GM10266 (cell line): Measurements from ENCODE around the gene GSKIP.

Experiments used
- DNase-seq: peaks from one replicate; pipeline ENCODE4 v3.0.0; 2012; ENCODE audit errors: extremely low spot score
- TF ChIP-seq, protein P1 (sequence below): IDR thresholded peaks from 2 replicates; pipeline ENCODE4 v1.5.1; 2012; ENCODE audit warnings: mild to moderate bottlenecking, low read depth; ENCODE audit not compliant: control insufficient read depth, insufficient read depth; ENCODE audit errors: missing control alignments

GSKIP gene

DNA sequence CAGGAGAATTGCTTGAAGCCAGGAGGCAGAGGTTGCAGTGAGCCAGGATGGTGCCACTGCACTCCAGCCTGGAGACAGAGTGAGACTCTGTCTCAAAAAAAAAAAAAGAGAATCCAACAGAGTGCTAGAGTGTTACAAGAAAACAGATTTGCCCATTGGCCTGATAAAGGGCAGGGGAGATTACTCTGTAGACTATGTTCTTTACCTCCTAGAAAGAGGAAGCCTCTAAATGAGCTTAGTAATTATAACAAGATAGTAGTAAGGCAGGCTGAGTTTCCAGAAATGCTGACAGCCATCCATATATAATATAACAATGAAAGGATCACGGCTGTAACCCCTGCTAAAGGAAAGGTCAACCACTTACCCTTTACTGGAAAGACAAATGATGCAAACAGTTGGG lies 53.0 kb downstream of the GSKIP start:
- DNase-seq, result no peak
- TF ChIP-seq, protein P1, sequence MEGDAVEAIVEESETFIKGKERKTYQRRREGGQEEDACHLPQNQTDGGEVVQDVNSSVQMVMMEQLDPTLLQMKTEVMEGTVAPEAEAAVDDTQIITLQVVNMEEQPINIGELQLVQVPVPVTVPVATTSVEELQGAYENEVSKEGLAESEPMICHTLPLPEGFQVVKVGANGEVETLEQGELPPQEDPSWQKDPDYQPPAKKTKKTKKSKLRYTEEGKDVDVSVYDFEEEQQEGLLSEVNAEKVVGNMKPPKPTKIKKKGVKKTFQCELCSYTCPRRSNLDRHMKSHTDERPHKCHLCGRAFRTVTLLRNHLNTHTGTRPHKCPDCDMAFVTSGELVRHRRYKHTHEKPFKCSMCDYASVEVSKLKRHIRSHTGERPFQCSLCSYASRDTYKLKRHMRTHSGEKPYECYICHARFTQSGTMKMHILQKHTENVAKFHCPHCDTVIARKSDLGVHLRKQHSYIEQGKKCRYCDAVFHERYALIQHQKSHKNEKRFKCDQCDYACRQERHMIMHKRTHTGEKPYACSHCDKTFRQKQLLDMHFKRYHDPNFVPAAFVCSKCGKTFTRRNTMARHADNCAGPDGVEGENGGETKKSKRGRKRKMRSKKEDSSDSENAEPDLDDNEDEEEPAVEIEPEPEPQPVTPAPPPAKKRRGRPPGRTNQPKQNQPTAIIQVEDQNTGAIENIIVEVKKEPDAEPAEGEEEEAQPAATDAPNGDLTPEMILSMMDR, result no peak

DNA sequence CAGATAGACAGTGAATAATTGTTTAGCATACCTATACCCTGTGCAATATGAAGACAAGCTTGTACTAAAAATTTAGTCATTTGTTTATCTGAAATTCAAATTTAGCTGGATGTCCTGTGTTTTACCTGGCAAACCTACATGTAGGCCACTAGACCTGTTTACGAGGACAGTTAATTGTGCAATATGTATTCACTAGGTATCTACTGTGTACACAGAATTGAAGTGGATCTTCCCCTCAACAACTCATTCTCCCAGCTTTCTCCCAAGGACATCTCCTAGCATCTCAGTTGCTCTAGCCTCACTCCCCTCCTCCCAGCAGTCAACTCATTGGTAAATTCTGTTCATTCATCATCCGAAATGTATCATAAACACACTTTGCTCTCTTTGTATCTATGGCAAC lies 53.9 kb downstream of the GSKIP start:
- TF ChIP-seq, protein P1, result no peak

DNA sequence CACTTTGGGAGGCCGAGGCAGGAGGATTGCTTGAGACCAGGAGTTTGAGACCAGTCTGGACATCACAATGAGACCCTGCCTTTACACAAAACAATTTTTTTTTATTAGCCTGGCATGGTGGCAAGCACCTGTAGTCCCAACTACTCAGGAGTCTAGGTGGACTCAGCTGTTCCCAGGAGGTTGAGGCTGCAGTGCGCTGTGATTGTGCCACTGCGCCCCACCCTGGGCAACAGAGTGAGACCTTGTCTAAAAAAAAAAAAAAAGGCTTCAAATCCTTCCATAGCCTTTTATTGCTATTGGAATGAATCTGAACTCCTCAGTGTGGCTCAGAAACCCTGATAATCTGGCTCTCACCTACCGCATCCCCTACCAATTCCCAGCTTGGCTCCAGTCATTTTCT lies 54.7 kb downstream of the GSKIP start:
- TF ChIP-seq, protein P1, result no peak

More for the DNA sequence above, 53.9 kb downstream of the GSKIP start:
- no peak for DNase-seq

DNA sequence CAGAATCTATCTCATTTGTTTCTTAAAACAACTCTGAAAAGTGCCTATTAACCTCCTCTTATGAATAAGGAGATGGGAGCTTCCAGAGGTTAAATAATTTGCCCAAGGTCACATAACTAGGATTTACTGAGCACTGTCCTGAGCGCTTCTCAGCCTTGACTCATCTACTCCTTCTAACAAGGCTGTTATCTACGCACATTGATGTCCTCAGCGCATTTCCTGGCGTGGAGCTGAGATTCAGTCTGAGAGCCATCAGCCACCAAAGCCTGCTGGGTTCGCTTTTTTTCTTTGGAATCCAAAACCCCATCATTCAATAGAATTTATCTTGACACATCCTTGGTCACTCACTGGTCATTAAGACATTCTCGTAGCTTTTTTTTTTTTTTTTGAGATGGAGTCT lies 57.9 kb downstream of the GSKIP start:
- DNase-seq, result no peak
- TF ChIP-seq, protein P1, result no peak

More for the DNA sequence above, 54.7 kb downstream of the GSKIP start:
- DNase-seq, result no peak

DNA sequence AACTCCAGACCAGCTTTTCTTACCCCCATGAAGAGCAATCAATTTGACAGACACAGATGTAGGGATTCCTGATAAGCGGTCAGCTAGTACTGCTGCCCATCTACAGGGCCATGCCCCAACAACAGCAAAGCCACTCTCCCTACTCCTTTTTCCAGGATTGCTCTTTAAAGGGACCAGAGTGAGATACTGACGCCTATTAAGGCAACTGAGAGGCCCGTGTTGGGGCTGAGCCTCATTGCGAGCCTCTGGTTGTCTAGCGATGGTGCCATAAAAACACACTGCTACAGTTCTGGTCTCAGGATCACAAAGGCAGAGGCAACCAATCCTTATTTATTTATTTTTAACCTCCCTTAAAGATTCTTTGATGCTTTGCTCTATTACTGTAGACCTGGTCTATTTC lies 59.7 kb downstream of the GSKIP start:
- TF ChIP-seq, protein P1, result no peak
- no peak for DNase-seq

DNA sequence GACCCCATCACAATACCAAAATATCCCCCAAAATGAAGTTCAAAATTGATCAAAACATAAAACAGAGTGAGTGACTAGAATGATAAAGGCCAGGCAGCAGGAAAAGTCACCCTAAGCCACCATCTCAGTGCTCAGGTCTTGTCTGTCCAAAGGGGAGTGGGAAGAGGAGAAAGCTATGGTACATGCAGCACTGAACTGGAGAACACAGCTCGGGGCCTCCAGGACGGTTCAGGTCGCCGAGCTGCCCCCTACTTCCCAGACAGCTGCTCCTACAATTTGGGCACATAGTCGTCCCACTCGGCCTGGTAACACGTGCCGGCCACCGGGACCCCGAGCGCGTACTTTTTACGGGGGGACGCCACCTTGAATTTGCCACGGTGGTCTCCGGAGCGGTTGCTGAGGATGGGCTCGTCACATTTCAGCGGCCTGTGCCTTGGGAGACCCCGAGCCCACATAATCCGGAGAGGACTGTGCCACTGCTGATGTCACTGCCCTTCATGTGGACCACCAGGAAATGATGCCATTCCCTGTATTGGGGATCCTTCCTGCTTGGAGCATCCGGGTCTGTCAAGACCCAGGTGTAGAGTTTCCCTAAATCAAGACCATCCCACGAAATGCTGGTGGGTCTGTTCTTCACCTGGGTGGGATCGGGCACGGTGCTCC lies 60.3 kb downstream of the GSKIP start:
- TF ChIP-seq, protein P1, result no peak
- no peak for DNase-seq

DNA sequence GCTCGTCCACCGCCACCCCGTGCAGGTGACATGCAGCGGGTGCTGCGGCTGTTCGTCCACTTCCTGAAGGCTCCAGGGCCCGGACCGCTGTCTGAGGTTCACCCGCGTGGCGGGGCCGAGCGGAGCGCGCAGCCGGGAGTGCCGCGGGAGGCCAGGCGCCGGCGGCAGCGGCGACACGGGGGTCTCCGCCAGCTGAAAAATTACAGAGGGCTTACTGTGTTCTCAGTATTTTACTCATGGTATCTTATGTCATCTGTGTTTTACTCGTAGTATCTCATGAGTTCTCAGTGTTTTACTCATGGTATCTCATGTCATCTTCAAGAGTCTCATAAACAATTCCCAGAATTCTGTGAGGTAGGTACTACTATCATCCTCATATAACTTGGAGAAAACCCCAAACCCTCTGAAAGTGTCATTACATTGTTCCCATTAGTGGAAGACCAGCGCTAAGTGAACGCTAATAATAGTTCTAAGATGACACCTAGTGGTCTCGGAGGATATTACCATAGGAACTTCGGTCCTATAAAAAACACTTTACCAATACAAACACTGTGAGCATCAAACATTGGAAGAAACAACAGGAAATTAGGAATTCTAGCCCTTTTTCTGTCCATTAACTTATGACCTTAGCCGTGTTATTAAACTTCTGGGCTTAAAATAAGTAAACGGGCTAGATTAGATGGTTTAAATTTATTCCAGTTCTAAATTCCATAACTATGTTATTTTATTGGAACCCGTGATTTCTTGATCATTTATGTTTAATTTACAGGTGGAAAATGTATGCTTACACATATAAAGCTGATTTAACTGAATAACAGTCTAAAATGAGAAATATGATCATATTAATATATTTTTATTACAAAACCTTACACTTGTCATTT lies 61.0 kb downstream of the GSKIP start:
- TF ChIP-seq, protein P1, result peak; percentile 75
- peak; percentile 77 for DNase-seq
